GM21526 (cell line): Measurements from ENCODE around the gene IKBKG.
"Not testable (repeated sequence)": the region's sequence is repeated elsewhere in the genome, so short reads cannot be mapped to it uniquely, and the experiment has no call there.

Experiments used
- ATAC-seq: cut with Tn5 transposase; IDR thresholded peaks from one replicate; pipeline ENCODE4 v1.9.1; 2021; ENCODE audit warnings: moderate library complexity; ENCODE audit not compliant: unreplicated experiment, low FRiP score

Gene IKBKG

DNA sequence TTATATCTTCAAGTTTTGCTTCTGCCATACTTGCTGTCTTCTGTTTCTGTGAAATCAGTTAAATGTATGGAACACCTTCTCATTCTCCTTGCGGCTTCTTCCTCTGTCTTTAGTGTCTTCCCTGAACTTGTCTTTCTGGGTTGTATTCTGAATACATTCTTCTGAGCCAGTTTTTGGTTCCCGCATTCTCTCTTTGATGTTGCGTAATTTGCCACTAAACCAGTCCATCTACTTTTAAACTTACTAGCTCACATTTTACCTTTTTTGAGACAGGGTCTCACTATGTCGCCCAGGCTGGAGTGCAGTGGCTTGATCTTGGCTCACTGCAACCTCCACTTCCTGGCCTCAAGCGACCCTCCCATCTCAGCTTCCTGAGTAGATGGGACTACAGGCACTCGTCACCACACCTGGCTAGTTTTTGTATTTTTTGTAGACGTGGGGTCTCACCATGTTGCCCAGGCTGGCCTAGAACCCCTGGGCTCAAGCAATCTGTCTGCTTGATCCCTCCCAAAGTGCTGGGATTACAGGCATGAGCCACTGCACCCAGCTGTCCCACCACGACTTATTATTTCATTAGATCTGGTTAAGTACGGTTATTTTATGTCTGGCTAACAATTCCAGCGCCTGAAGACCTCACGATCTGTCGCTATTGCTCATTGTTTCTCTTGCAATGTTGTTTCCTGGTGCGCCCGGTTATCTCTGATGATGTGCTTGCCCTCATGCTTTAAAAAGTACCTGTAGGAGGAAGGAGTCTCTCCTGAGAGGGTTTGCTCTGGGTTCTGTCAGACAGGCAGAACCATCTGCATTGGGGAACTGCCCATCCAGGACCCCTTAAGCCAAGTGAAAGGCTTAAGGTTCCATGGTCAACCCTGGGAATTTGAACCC is 21.6 kb upstream of the IKBKG start:
- ATAC-seq: no peak

- ATAC-seq: no peak
These were observed 20.3 kb upstream of the IKBKG start for GRCh38 chrX:154526901-154527675.

DNA sequence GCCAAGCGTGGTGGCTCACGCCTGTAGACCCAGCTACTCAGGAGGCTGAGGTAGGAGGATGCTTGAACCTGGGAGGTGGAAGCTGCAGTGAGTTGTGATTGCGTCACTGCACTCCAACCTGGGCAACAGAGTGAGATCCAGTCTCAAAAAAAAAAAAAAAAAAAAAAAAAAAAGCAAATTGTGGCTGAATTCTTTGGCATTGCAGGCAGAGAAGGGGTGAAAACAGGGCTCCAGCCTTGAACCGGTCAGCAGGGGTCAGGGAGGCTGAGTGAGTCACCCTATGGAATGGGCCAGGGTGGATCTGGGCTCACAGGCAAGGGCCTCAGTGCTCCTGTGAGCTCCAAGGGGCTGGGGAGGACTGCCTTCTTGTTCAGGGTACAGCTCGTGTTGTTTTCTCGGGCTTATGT is 18.2 kb upstream of the IKBKG start:
- no peak for ATAC-seq

DNA sequence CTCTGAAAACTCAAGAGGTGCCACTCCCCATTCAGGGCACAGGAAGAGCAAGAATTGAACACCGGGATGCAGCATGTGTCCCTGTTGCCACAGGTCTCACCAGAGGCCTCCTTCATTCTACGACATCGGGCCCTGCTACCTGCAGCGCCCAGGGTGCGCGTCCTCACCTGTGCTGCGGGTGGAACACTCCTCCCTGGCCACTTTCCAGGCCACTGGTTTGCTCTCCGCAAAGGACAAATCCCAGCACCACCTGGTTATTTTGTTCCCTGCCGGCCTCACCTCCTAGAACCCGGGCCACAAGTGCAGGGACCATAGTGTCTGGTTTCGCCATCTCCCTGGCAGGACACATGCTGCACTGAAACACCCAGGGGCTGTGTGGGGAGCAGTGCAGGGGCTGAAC is 17.1 kb upstream of the IKBKG start:
- no peak for ATAC-seq

- ATAC-seq: no peak
These were observed 15.8 kb upstream of the IKBKG start for GRCh38 chrX:154531626-154532025.

GRCh38 chrX:154532690-154533089 is 14.7 kb upstream of the IKBKG start:
- ATAC-seq: no peak

GRCh38 chrX:154534526-154535322 is 12.7 kb upstream of the IKBKG start:
- ATAC-seq: peak; percentile 85

DNA sequence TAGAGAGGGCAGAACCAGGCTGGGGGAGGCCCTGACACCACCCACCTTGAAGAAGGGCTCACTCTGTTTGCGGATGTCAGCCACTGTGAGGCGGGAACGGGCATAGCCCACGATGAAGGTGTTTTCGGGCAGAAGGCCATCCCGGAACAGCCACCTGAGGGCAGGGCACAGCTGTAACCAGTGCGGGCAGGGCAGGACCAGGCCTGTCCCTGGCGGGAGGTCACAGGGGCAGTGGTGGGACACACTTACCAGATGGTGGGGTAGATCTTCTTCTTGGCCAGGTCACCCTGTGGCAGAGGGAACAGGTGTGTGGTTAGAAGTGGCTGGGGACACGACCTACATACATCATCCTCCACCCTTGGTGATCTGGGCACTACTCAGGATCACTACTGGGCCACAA is 11.5 kb upstream of the IKBKG start:
- no peak for ATAC-seq

DNA sequence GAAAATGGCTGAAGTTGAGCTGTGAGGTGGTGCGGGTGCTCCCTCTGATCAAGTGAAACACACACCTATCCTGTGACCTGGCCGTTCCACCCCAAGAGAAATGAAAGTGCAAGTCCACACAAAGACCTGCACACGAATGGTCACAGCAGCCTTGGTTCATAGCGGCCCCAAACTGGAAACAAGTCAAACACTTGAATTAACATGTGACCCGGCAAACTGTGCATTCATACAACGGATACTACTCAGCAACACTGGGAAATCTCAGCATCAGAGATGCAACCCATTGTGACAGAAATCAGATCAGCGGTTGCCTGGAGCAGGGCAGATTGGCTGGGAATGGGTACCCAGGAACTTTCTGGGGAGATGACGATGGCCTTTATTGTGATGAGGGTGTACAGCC is 8.3 kb upstream of the IKBKG start:
- no peak for ATAC-seq

GRCh38 chrX:154540365-154540764 is 7.1 kb upstream of the IKBKG start:
- ATAC-seq: not testable (repeated sequence)

DNA sequence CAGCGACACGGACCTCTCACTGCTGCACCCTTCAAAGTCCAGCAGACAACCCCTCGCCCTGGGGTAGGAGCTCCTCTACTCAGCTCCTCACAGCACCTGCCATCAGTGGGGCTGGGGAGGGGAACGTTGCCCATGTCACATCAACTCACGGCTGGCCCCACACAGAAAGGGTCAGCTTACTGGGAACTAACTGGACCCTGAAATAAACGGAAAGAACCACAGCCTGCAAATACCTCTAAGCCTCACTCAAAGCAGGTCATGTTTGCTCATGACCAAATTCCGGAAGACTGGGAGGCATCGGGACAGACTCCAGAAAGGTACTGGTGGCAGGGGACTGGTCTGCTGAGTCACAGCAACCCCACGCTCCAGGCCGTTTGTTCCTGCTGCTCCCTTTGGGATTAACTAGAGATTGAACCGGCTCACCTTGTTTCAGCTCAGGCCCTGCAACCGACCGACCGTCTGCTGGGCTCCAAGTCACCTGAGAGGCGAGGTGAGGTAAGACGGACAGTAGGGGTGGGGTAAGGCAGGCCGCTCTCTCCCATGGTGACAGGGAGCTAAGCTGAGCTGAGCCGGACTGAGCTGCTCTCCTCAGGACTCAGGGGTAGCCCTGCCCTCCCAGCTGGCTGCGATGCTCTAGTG is 6.4 kb upstream of the IKBKG start:
- no peak for ATAC-seq

GRCh38 chrX:154541589-154541895 is 5.9 kb upstream of the IKBKG start:
- no peak for ATAC-seq

- ATAC-seq: no peak
These were observed 5.3 kb upstream of the IKBKG start for GRCh38 chrX:154541896-154542722.

DNA sequence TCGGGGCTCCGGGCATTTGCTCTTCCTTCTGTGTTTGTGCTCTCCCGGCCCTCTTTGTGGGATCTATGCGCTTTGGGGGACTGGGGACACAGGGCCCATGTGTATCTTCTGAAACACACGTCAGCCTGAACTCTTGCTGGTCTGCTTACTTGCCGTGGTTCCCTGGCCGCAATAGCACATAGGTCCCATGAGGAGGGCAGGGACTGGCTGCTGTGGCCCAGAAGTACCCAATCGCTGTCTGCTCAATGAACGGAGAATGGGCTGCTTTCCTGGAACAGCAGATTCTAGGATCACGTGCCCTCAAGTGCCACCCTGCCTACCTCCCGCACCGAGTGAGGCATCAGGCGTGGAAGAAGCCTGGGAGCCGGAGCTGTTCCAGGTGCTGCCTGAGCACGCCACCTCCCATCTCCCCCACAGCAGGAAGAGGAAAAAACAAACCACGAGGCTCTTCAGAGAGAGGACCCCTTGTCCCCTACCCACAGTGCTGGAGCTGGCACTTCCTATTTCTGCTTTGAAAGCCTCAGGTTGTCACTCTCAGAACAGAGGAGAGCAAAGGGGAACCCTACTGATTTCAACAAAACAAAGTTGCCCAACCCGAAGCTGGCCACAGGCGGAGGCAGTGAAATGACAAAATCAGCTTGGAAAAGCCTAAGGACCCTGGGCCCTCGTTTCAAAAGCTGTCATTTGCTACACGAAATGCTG is 4.5 kb upstream of the IKBKG start:
- ATAC-seq: no peak

- ATAC-seq: no peak
These were observed 1.6 kb upstream of the IKBKG start for GRCh38 chrX:154545673-154546274.

DNA sequence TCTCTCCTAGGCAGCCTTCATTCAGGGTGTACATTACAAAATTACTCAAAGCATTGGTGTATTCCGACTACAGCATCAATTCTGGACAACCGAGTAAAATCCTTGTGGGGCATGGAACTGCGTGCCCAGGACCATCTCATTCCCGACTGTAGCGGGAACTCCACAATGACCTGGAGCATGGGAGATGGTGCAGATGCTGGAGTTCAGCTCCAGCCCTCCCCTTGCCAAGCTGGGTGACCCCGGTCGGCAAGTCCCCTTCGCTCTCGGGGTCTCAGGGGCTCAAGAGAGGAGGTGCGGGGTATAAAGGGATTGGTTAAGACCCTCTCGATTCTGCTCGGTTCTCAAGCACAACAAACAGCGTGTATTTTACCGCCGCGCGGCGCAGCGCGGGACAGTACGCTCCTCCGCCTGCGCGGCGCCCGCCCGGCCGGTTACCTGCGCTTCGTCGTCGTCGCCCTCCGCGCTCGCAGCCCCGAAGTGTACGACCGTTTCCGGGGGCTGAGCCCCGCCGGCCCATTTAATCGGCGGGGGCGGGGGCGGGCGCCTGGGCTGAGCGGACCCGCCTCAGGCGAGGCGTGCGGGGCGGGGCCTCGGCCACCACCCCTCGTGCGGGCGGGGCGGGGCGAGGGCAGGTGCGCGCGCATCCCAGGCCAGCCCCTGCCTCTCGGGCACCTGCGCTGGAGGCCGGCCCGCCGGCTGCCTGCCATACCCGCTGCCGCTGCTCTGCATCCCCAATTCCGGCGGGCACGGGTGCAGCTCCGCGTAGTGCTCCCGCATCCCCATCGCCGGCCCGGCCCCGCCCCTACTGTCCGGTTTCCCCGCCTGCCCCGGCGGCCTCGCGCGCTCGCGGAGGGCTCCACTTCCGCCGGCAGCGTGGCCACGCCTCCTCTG is 821 bp upstream of the IKBKG start, which contains the start of gene G6PD:
G6PD (minus strand) TSS at position 493 of the 891 bp plus-strand sequence. CDS start 691 bp downstream, outside the sequence.
- ATAC-seq: peak; percentile 41

- no peak for ATAC-seq
These were observed 552 bp downstream of the IKBKG start for GRCh38 chrX:154548028-154548316.

- ATAC-seq: no peak
These were observed 2.3 kb downstream of the IKBKG start for GRCh38 chrX:154549766-154550165.
